WERI-Rb-1 (cell line): ENCODE data around the gene INTS3.
A peak's percentile ranks its signal among the peaks of the same experiment; 100 is the strongest.

ENCODE experiments used
- DNase-seq: peaks from one replicate; pipeline ENCODE4 v3.0.0-alpha.2; 2020
- H3K27ac ChIP-seq: fragments of 250-450 bp; sonication (Bioruptor Pico); 2 replicates; pipeline ENCODE4 v1.5.1; 2020; ENCODE audit warnings: mild to moderate bottlenecking, moderate library complexity
- H3K27me3 ChIP-seq: fragments of 250-450 bp; sonication (Bioruptor Pico); 2 replicates; pipeline ENCODE4 v1.5.1; 2021; ENCODE audit warnings: mild to moderate bottlenecking, low read depth, moderate library complexity; ENCODE audit not compliant: insufficient read depth, severe bottlenecking
- H3K36me3 ChIP-seq: fragments of 250-450 bp; sonication (Bioruptor Pico); 2 replicates; pipeline ENCODE4 v1.5.1; 2020; ENCODE audit warnings: mild to moderate bottlenecking, moderate library complexity
- H3K4me3 ChIP-seq: 2 replicates; pipeline ENCODE4 v1.5.1; 2011; ENCODE audit warnings: low read depth, mild to moderate bottlenecking, control low read depth, low read length
- H3K9me3 ChIP-seq: fragments of 250-450 bp; sonication (Bioruptor Pico); 2 replicates; pipeline ENCODE4 v1.5.1; 2021; ENCODE audit warnings: mild to moderate bottlenecking, moderate library complexity; ENCODE audit not compliant: severe bottlenecking
- TF ChIP-seq, protein P1 (sequence below): IDR thresholded peaks from 2 replicates; pipeline ENCODE4 v1.5.1; 2011; ENCODE audit warnings: low read depth, mild to moderate bottlenecking, control low read depth, inconsistent platforms, low read length

The INTS3 gene

DNA sequence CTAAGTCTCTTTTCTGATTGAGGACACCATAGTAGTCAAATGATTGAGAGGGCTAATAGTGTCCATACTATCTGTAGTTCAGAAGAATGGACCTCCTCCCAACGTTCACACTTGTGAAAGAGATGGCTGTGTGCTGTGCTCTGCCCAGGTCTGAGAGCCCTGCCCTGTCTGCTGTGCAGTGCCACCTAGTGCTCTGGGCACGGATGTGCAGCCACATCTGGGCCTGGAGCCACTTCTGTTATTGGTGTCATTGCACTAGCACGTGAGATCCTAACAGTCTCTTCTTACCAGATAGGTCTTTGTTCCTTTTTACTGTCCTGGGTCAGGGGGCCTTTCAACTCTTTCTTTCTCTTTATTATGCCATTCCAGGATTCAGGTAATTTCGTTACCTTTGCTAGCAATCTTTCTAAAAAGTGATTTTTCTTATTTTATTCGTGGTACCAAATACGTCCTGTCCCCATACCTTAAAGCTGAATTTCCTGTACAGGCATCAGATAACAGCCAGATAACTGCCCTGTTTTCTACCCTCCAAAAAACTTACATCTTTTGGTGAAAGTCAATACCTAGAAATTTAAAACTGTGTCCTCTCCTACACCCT lies 21.7 kb downstream of the INTS3 start:
- Histone ChIP-seq H3K27me3 (no peaks in the 10 kb centered on the region), H3K4me3 (no peak overlapping the region), H3K36me3 (peaks cover 97% of the 10 kb centered on the region), H3K27ac (no peak overlapping the region), H3K9me3 (no peaks in the 10 kb centered on the region)
- TF ChIP-seq, protein P1, sequence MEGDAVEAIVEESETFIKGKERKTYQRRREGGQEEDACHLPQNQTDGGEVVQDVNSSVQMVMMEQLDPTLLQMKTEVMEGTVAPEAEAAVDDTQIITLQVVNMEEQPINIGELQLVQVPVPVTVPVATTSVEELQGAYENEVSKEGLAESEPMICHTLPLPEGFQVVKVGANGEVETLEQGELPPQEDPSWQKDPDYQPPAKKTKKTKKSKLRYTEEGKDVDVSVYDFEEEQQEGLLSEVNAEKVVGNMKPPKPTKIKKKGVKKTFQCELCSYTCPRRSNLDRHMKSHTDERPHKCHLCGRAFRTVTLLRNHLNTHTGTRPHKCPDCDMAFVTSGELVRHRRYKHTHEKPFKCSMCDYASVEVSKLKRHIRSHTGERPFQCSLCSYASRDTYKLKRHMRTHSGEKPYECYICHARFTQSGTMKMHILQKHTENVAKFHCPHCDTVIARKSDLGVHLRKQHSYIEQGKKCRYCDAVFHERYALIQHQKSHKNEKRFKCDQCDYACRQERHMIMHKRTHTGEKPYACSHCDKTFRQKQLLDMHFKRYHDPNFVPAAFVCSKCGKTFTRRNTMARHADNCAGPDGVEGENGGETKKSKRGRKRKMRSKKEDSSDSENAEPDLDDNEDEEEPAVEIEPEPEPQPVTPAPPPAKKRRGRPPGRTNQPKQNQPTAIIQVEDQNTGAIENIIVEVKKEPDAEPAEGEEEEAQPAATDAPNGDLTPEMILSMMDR, result peak; percentile 100
- DNase-seq, result peak; percentile 94

DNA sequence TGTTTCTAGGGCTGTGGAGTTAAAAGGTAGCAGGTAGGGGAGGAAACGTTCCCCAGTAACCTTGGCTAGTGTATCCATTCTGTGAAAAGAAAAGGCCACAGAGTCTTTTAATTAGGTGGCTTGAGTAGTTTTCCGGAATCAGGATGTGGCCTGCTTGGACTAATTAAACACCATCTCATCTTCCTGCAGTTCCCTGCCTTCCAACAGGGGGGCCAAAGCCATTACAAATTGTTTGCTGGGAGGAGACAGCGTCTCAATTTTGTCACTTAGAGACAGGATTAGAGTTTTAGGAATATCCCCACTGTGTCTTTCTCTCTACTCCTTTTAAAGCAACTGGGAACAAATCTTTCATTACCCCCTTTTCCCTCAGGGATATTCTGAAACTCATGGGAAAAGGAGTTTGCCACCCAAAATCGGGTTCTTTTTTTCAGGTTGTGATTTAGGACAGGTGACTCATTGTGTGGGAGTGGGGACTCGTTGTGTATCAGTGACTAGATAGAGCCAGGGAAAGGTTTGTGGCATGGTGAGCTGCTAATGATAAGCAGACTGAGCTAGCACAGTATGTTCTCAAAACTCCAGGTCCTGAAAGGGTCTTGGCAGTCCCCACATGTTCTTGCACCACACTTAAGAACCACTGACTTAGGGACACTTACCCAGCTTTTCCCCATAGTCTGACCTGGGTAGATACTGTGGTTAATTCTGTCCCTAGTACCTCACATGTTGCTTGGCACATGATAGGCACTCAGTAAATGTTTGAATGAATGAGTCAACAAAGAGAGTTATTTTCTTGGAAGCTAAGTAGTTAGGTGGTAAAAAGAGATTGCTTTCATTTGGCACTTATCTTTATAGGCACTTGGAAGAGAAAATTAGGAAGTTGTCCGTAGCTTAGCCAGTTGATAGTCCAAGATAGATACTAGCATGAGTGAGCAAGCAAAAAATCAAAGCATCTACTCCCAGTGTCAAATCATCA lies 22.5 kb downstream of the INTS3 start:
- no peak overlapping the region for H3K27ac ChIP-seq

DNA sequence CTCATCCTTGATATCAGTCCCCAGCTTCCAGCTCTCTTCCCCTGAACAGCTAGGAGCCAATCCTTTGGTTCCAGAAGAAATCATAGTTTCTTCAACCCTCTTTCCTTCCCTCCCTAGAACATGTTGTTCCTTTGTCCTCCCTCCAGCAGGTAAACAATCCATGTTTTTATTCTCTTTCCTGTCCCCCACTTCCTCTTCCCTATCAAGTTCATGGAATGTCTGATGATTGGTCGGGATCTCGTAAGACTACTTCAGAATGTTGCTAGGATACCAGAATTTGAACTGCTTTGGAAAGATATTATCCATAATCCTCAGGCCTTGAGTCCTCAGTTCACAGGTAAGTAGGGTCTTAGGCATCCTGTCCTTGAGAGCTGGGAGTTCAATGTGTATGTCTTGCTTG lies 24.2 kb downstream of the INTS3 start:
- no peak overlapping the region for H3K4me3 ChIP-seq
- H3K27ac ChIP-seq, result no peak overlapping the region
- DNase-seq, result no peak
- H3K36me3 ChIP-seq, result peaks cover 100% of the 10 kb centered on the region
- TF ChIP-seq, protein P1, result no peak
- H3K27me3 ChIP-seq, result no peaks in the 10 kb centered on the region
- no peaks in the 10 kb centered on the region for H3K9me3 ChIP-seq

More for the DNA sequence above, 22.5 kb downstream of the INTS3 start:
- Histone ChIP-seq H3K4me3 (no peak overlapping the region), H3K9me3 (no peaks in the 10 kb centered on the region), H3K36me3 (peaks cover 99% of the 10 kb centered on the region), H3K27me3 (no peaks in the 10 kb centered on the region)
- TF ChIP-seq, protein P1, result no peak
- no peak for DNase-seq

DNA sequence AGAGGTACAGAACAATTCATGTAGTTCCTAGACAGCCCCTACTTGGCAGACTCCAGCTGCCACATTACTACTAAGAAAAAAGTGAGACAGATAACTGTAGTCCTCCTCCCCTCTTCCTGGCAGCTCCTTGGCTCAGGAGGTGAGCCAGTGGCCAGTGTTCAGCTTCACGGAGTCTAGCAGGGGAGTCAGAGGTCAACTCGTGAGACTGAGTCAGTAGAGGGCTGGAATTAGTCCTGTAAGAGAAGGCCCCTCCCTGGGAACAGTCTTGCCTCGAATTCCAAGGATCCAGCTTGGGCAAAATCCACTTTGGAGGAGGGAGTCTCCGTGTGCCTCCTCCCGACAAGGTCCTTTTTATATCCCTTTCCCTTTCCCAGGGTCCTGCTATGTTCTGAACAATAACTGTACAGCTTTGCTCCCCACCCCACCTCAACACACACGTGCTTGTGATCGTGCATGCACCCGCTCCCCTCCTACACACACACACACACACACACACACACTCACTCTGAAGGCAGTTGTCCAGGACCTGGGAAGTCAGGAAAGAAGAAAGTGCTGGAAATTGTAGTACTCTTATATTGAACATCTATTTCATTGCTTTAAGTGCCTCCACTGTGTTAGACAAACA lies 24.8 kb downstream of the INTS3 start:
- Histone ChIP-seq H3K9me3 (no peaks in the 10 kb centered on the region), H3K27ac (no peak overlapping the region), H3K27me3 (no peaks in the 10 kb centered on the region), H3K36me3 (peaks cover 100% of the 10 kb centered on the region), H3K4me3 (no peak overlapping the region)
- no peak for DNase-seq
- TF ChIP-seq, protein P1, result no peak

DNA sequence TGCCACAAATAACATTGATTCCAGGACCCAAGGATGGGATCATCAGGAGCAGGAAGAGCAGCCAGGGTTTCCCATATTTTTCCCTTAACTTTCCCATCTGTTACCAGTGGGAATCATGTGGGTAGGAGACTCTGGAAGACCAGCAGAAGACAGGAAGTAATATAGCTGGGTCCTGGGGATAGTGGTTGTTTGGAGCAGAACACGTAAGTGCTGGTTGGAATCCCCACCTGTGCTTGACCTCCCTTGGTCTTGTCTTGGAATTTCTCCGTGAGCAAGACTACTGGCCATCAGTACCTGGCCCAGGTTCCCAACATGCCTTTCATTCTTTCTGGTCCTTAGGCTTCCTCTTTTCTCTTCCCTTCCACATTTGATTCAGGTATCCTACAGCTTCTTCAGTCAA lies 26.4 kb downstream of the INTS3 start:
- no peaks in the 10 kb centered on the region for H3K9me3 ChIP-seq
- H3K4me3 ChIP-seq, result no peak overlapping the region
- no peaks in the 10 kb centered on the region for H3K27me3 ChIP-seq

More for the DNA sequence above, 26.4 kb downstream of the INTS3 start:
- H3K27ac ChIP-seq, result no peak overlapping the region
- H3K36me3 ChIP-seq, result peaks cover 100% of the 10 kb centered on the region
- TF ChIP-seq, protein P1, result no peak
- DNase-seq, result no peak
